ENCODE results near the gene IMMP2L. TPM values are rescaled to one million over a fixed set of nuclear protein-coding genes. Genes with fewer than 3 reads are reported as not detected.

The IMMP2L gene
- polyA plus RNA-seq, 1 donor (not counting 4 experiments of a cell fraction or from before 2014, with no cell fraction given): 14.1 TPM

- Histone ChIP-seq H3K9me1 (ENCODE audit: control insufficient read depth, extremely low read depth, insufficient read depth, low read length) (no peaks in the 10 kb centered on the region), H3K36me3 (ENCODE audit: control insufficient read depth in 2 of 2, extremely low read depth in 1 of 2, insufficient read depth in 2 of 2, low read length in 2 of 2) (no peaks in the 10 kb centered on the region), H3K27me3 (ENCODE audit: control insufficient read depth, extremely low read depth, insufficient read depth, low read length) (no peaks in the 10 kb centered on the region), H3K4me1 (ENCODE audit: control insufficient read depth, extremely low read depth, insufficient read depth, low read length) (no peaks in the 10 kb centered on the region), H4K20me1 (ENCODE audit: control insufficient read depth, extremely low read depth, insufficient read depth, low read length) (no peaks in the 10 kb centered on the region), H3K27ac (ENCODE audit: control insufficient read depth, insufficient read depth, low read length) (no peak overlapping the region), H3K4me2 (ENCODE audit: control insufficient read depth, extremely low read depth, insufficient read depth, low read depth, low read length) (no peak overlapping the region), H3K79me2 (ENCODE audit: control insufficient read depth, insufficient read depth, low read length) (no peaks in the 10 kb centered on the region), H3K4me3 (ENCODE audit: control insufficient read depth in 2 of 3, extremely low read depth in 1 of 3, insufficient read depth in 2 of 3, low read depth in 1 of 3, low read length in 3 of 3) (no peak overlapping the region), H3K9ac (ENCODE audit: control insufficient read depth, extremely low read depth, insufficient read depth, low read length) (no peak overlapping the region), H3K9me3 (ENCODE audit: control insufficient read depth, low read depth, low read length) (no peaks in the 10 kb centered on the region), H2AFZ (ENCODE audit: control insufficient read depth, low read length) (no peak overlapping the region)
- dilution Hi-C loops (cut with MboI; ENCODE audit: extremely low pct_ligation_motif_present, low sequenced_read_pairs): no loop called here
- FAIRE-seq (no peak), DNase-seq (ENCODE audit: low read depth, low spot score) (no peak)
- TF ChIP-seq CTCF (optimal IDR thresholded peaks at IDR 0.05 in 1 of 3, IDR thresholded peaks at IDR 0.05 in 1 of 3, conservative IDR thresholded peaks at IDR 0.05 in 1 of 3; ENCODE audit: extremely low read depth in 1 of 3, insufficient read depth in 2 of 3, low read length in 3 of 3) (no peak), EZH2 (IDR thresholded peaks at IDR 0.05; ENCODE audit: low read length) (no peak)
Observed at GRCh38 chr7:111292026-111292470, 270.2 kb downstream of the IMMP2L start.

DNA sequence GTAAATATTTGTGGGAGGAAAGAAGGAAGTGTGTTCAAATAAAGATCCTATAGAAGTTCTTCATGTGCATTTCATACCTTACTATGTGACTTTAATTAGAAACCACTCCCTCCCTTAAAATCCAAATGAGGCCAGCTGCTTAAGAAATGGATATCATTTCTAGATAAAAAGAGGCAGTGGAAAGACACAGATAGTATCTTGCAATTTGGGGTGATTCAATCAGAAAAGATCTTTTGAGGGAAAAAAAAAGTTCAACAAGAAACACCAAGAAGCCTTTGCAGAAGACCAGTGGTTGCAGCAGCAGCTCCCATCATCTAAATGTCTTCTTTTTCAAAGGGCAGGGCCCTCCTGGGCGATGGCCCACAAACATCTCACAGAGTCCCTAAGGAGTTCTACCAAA lies 271.3 kb downstream of the IMMP2L start:
- H3K4me3 ChIP-seq (ENCODE audit: control insufficient read depth in 2 of 3, extremely low read depth in 1 of 3, insufficient read depth in 2 of 3, low read depth in 1 of 3, low read length in 3 of 3): no peak overlapping the region
- dilution Hi-C loops (cut with MboI; ENCODE audit: extremely low pct_ligation_motif_present, low sequenced_read_pairs): no loop called here
- no peaks in the 10 kb centered on the region for H3K27me3 ChIP-seq (ENCODE audit: control insufficient read depth, extremely low read depth, insufficient read depth, low read length)
- H3K4me2 ChIP-seq (ENCODE audit: control insufficient read depth, extremely low read depth, insufficient read depth, low read depth, low read length): no peak overlapping the region
- H3K9ac ChIP-seq (ENCODE audit: control insufficient read depth, extremely low read depth, insufficient read depth, low read length): no peak overlapping the region
- H3K9me1 ChIP-seq (ENCODE audit: control insufficient read depth, extremely low read depth, insufficient read depth, low read length): no peaks in the 10 kb centered on the region
- H3K4me1 ChIP-seq (ENCODE audit: control insufficient read depth, extremely low read depth, insufficient read depth, low read length): no peaks in the 10 kb centered on the region
- DNase-seq (ENCODE audit: low read depth, low spot score) (no peak), FAIRE-seq (no peak)
- no peaks in the 10 kb centered on the region for H3K36me3 ChIP-seq (ENCODE audit: control insufficient read depth in 2 of 2, extremely low read depth in 1 of 2, insufficient read depth in 2 of 2, low read length in 2 of 2)
- H3K27ac ChIP-seq (ENCODE audit: control insufficient read depth, insufficient read depth, low read length): no peak overlapping the region
- H3K9me3 ChIP-seq (ENCODE audit: control insufficient read depth, low read depth, low read length): no peaks in the 10 kb centered on the region
- no peaks in the 10 kb centered on the region for H3K79me2 ChIP-seq (ENCODE audit: control insufficient read depth, insufficient read depth, low read length)
- H2AFZ ChIP-seq (ENCODE audit: control insufficient read depth, low read length): no peak overlapping the region
- no peaks in the 10 kb centered on the region for H4K20me1 ChIP-seq (ENCODE audit: control insufficient read depth, extremely low read depth, insufficient read depth, low read length)
- TF ChIP-seq EZH2 (IDR thresholded peaks at IDR 0.05; ENCODE audit: low read length) (no peak), CTCF (optimal IDR thresholded peaks at IDR 0.05 in 1 of 3, IDR thresholded peaks at IDR 0.05 in 1 of 3, conservative IDR thresholded peaks at IDR 0.05 in 1 of 3; ENCODE audit: extremely low read depth in 1 of 3, insufficient read depth in 2 of 3, low read length in 3 of 3) (no peak)

Measured in keratinocyte (primary cell).